Esophagus muscularis mucosa (tissue), 4 donors: ENCODE results near the gene PHOX2A. TPM values are rescaled to one million over a fixed set of nuclear protein-coding genes. Genes with fewer than 3 reads are reported as not detected.

Source experiments
- DNase-seq: peaks from one replicate; pipeline ENCODE4 v3.0.0-alpha.2; 2017; ENCODE audit errors: extremely low spot score
- H3K27ac ChIP-seq, 4 donors: fragments of 200-600 bp; sonication (generic); replicated peaks in 1 of 4; 1 replicate in 3 of 4; 2 replicates in 1 of 4; pipeline ENCODE4 v1.5.1; 2016 to 2019; ENCODE audit warnings: mild to moderate bottlenecking in 1 of 4
- H3K27me3 ChIP-seq, 4 donors: fragments of 200-600 bp; sonication (generic); one replicate each; pipeline versions ENCODE4 v1.5.1 to v1.6.0; 2016 to 2019
- H3K36me3 ChIP-seq, 4 donors: fragments of 200-600 bp; sonication (generic); one replicate each; pipeline ENCODE4 v1.5.1; 2016 to 2019
- H3K4me1 ChIP-seq, 4 donors: fragments of 200-600 bp; sonication (generic); one replicate each; pipeline ENCODE4 v1.5.1; 2016 to 2019
- H3K4me3 ChIP-seq, 4 donors: fragments of 200-600 bp; sonication (generic); 1 replicate in 2 of 4; 2 replicates in 2 of 4; pipeline ENCODE4 v1.5.1; 2016 to 2019; ENCODE audit warnings: mild to moderate bottlenecking in 4 of 4, moderate library complexity in 1 of 4
- H3K9me3 ChIP-seq, 4 donors: fragments of 200-600 bp; sonication (generic); 1 replicate in 3 of 4; 2 replicates in 1 of 4; pipeline ENCODE4 v1.5.1; 2016 to 2019
- CTCF ChIP-seq, 3 experiments: fragments of 200-600 bp in 2 of 3; fragments of 450-650 bp in 1 of 3; sonication (generic) in 2 of 3; IDR thresholded peaks; one replicate each; pipeline ENCODE4 v1.5.1; 2017 to 2019; ENCODE audit warnings: antibody characterized with exemption in 3 of 3, mild to moderate bottlenecking in 2 of 3, moderate library complexity in 1 of 3
- EP300 ChIP-seq: sonication (generic); formaldehyde crosslinking; IDR thresholded peaks from one replicate; pipeline ENCODE4 v1.6.1; 2017; ENCODE audit warnings: antibody characterized with exemption
- POLR2A ChIP-seq: fragments of 450-650 bp; IDR thresholded peaks from one replicate; pipeline ENCODE4 v1.6.1; 2017; ENCODE audit warnings: antibody characterized with exemption, moderate library complexity, mild to moderate bottlenecking, low read depth
- POLR2AphosphoS5 ChIP-seq, 2 donors: sonication (generic); formaldehyde crosslinking; IDR thresholded peaks; one replicate each; pipeline ENCODE4 v1.6.1; 2017; ENCODE audit warnings: antibody characterized with exemption in 2 of 2
- WGBS: methylation state at CpG from one replicate; pipeline ENCODE4 v1.1.5; 2018; 5-methylcytosine and 5-hydroxymethylcytosine counted together
- intact Hi-C: fragments of 100-400 bp; cut with DNase I; formaldehyde crosslinking; loops from one replicate; pipeline ENCODE4 v1.15.1; 2023
- total RNA-seq, 4 donors: library from RNA; depleted of rRNA; stranded (reverse); fragments of >200 nt; gene quantifications; one replicate each; pipeline versions ENCODE4 v1.1.0 to v1.2.1, GENCODE V29; 2016

Gene PHOX2A
- total RNA-seq, 4 donors from 2014 or later, result 1.2 to 1.3 (median 1.3) TPM

GRCh38 chr11:72238492-72239312, 5.3 kb downstream of the PHOX2A start:
- Histone ChIP-seq H3K4me1 (peaks cover 44 to 81% (median 71%) of the 10 kb centered on the region in 4 donors), H3K36me3 (peaks cover 16 to 48% (median 44%) of the 10 kb centered on the region in 4 donors), H3K27me3 (peaks cover 9 to 33% (median 16%) of the 10 kb centered on the region in 4 donors), H3K4me3 (peak overlapping the region in 3 of 4 donors; percentile 47 to 62 (median 56)), H3K9me3 (no peaks in the 10 kb centered on the region), H3K27ac (peak overlapping the region; percentile 76 to 86 (median 78))
- no peak for DNase-seq
- 63% methylated on average over 28 of the region's 28 CpGs for WGBS
- intact Hi-C loops, result loop anchor here (1.0 to 5.0 kb wide), 2 partner anchors 14 to 179 kb away; partner anchors contain the start of gene INPPL1
- TF ChIP-seq POLR2A (no peak), POLR2AphosphoS5 (IDR thresholded peaks at IDR 0.05) (no peak), EP300 (no peak), CTCF (IDR thresholded peaks at IDR 0.05) (no peak)

GRCh38 chr11:72238040-72238450, 5.9 kb downstream of the PHOX2A start:
- H3K9me3 ChIP-seq, result no peaks in the 10 kb centered on the region
- peaks cover 2 to 26% (median 9%) of the 10 kb centered on the region in 4 donors for H3K27me3 ChIP-seq
- intact Hi-C loops, result loop anchor here (1.0 to 5.0 kb wide), 2 partner anchors 14 to 179 kb away; partner anchors contain the start of gene INPPL1
- no peak for DNase-seq
- no peak for TF ChIP-seq POLR2A
- peak; percentile 71 to 91 (median 80) for TF ChIP-seq CTCF (IDR thresholded peaks at IDR 0.05)
- TF ChIP-seq POLR2AphosphoS5 (IDR thresholded peaks at IDR 0.05), result no peak
- H3K36me3 ChIP-seq, result peaks cover 22 to 54% (median 51%) of the 10 kb centered on the region in 4 donors
- H3K4me3 ChIP-seq, result no peak overlapping the region
- peak overlapping the region; percentile 76 to 86 (median 78) for H3K27ac ChIP-seq
- 50% methylated on average over 11 of the region's 16 CpGs for WGBS
- H3K4me1 ChIP-seq, result peaks cover 42 to 82% (median 68%) of the 10 kb centered on the region in 4 donors

- no peak for DNase-seq
- H3K27ac ChIP-seq, result peak overlapping the region; percentile 76 to 86 (median 78)
- intact Hi-C loops, result loop anchor here (5.0 kb wide), 1 partner anchor 180 kb away; no protein-coding TSS in a partner anchor
Observed at GRCh38 chr11:72237112-72237931, 6.7 kb downstream of the PHOX2A start.

More at GRCh38 chr11:72237112-72237931, 6.7 kb downstream of the PHOX2A start:
- H3K4me1 ChIP-seq, result peaks cover 42 to 87% (median 68%) of the 10 kb centered on the region in 4 donors
- H3K9me3 ChIP-seq, result no peaks in the 10 kb centered on the region
- no peak for TF ChIP-seq EP300
- no peak for TF ChIP-seq POLR2AphosphoS5 (IDR thresholded peaks at IDR 0.05)
- TF ChIP-seq CTCF (IDR thresholded peaks at IDR 0.05), result no peak
- TF ChIP-seq POLR2A, result no peak
- WGBS, result 74% methylated on average over 8 of the region's 22 CpGs
- no peak overlapping the region for H3K4me3 ChIP-seq
- peaks cover 0 to 19% (median 5%) of the 10 kb centered on the region in 4 donors for H3K27me3 ChIP-seq
- H3K36me3 ChIP-seq, result peaks cover 28 to 61% (median 58%) of the 10 kb centered on the region in 4 donors
